Kidney (tissue), 14 donors: ENCODE results near the gene PCDH9. TPM values are rescaled to one million over a fixed set of nuclear protein-coding genes. Genes with fewer than 3 reads are reported as not detected.

Experiments used
- DNase-seq, 5 donors: peaks; one replicate each; pipeline ENCODE4 v3.0.0-alpha.2; 2013 to 2020
- FAIRE-seq: peaks from 2 replicates; lab custom pipeline; 2012; peaks lifted over from hg19 to GRCh38; lab: Jason Lieb, UNC
- H3K27ac ChIP-seq, 2 donors: one replicate each; pipeline ENCODE4 v1.7.0; 2013; ENCODE audit warnings: low read depth in 2 of 2, low read length in 2 of 2, inconsistent platforms in 1 of 2
- H3K27me3 ChIP-seq: one replicate; pipeline ENCODE4 v1.7.1; 2013; ENCODE audit warnings: low read length, inconsistent platforms; ENCODE audit not compliant: control insufficient read depth, insufficient read depth
- H3K36me3 ChIP-seq, 3 donors: one replicate each; pipeline versions ENCODE4 v1.7.0 to v1.7.1; 2013; ENCODE audit warnings: low read length in 3 of 3, control low read depth in 1 of 3, inconsistent platforms in 1 of 3; ENCODE audit not compliant: insufficient read depth in 3 of 3, control insufficient read depth in 2 of 3
- H3K4me1 ChIP-seq, 3 donors: one replicate each; pipeline versions ENCODE4 v1.7.0 to v1.7.1; 2013; ENCODE audit warnings: low read length in 3 of 3, inconsistent platforms in 1 of 3, low read depth in 1 of 3; ENCODE audit not compliant: control insufficient read depth in 2 of 3, insufficient read depth in 2 of 3
- H3K4me3 ChIP-seq, 3 donors: one replicate each; pipeline versions ENCODE4 v1.7.0 to v1.8.1; 2013; ENCODE audit warnings: low read length in 3 of 3, control low read depth in 1 of 3, inconsistent platforms in 1 of 3
- H3K9ac ChIP-seq, 3 donors: one replicate each; pipeline versions ENCODE4 v1.7.0 to v1.7.1; 2013; ENCODE audit warnings: low read length in 3 of 3, control low read depth in 1 of 3, inconsistent platforms in 1 of 3
- H3K9me3 ChIP-seq, 3 donors: one replicate each; pipeline versions ENCODE4 v1.7.0 to v1.7.1; 2013; ENCODE audit warnings: low read length in 3 of 3, control low read depth in 1 of 3, inconsistent platforms in 1 of 3; ENCODE audit not compliant: control insufficient read depth in 2 of 3, insufficient read depth in 1 of 3
- CTCF ChIP-seq: IDR thresholded peaks from 3 replicates; pipeline ENCODE4 v1.5.1; 2012; ENCODE audit warnings: mild to moderate bottlenecking, moderate library complexity, borderline replicate concordance; ENCODE audit not compliant: insufficient read depth; ENCODE audit errors: extremely low read depth
- intact Hi-C: fragments of 100-400 bp; cut with DNase I; formaldehyde crosslinking; loops from one replicate; pipeline ENCODE4 v1.11.1; 2022
- polyA plus RNA-seq: library from polyadenylated mRNA; stranded (reverse); fragments of 350-450 nt; fragmentation: Illumina TruSeq; extraction: RNeasy Lipid Tissue Mini Kit (QIAGEN cat#74804); gene quantifications from one replicate; pipeline ENCODE4 v1.2.3, GENCODE V29; 2014; ENCODE audit warnings: low read depth, low replicate concordance; ENCODE audit not compliant: insufficient read depth
- total RNA-seq: library from RNA; stranded (reverse); fragmentation: NEBNext Ultra II Directional; extraction: Animal tissue kit (Norgen Biotek cat#: 25700); gene quantifications from one replicate; pipeline ENCODE4 v1.2.1, GENCODE V29; 2021
- donor health status: control.
- donor health status: control.
- donor health status: control.
- donor health status: control.
- donor health status: control.
- donor health status: DM: yes; HTN: yes; CAD: no.
- donor health status: Normal renal cell carcinoma (clear cell type).

The PCDH9 gene
- total and polyA plus RNA-seq, 2 donors from 2014 or later, result 1.6 to 9.5 TPM

GRCh38 chr13:66663206-66663605 lies 566.9 kb downstream of the PCDH9 start:
- Histone ChIP-seq H3K9ac (no peak overlapping the region), H3K4me3 (no peak overlapping the region), H3K9me3 (no peaks in the 10 kb centered on the region), H3K4me1 (peaks cover 0 to 2% (median 0%) of the 10 kb centered on the region in 3 donors), H3K27ac (no peak overlapping the region), H3K36me3 (no peaks in the 10 kb centered on the region), H3K27me3 (no peaks in the 10 kb centered on the region)
- intact Hi-C loops, result no loop called here
- DNase-seq (no peak), FAIRE-seq (no peak)
- TF ChIP-seq CTCF, result no peak

- FAIRE-seq (no peak), DNase-seq (no peak)
- intact Hi-C loops, result no loop called here
- Histone ChIP-seq H3K27ac (no peak overlapping the region), H3K9ac (no peak overlapping the region), H3K9me3 (no peaks in the 10 kb centered on the region), H3K27me3 (no peaks in the 10 kb centered on the region), H3K4me1 (peaks cover 0 to 2% (median 0%) of the 10 kb centered on the region in 3 donors), H3K36me3 (no peaks in the 10 kb centered on the region), H3K4me3 (no peak overlapping the region)
- no peak for TF ChIP-seq CTCF
Observed at GRCh38 chr13:66661336-66661735, 568.8 kb downstream of the PCDH9 start.

GRCh38 chr13:66660468-66660813 lies 569.7 kb downstream of the PCDH9 start:
- no peak for DNase-seq
- FAIRE-seq, result no peak
- Histone ChIP-seq H3K4me3 (no peak overlapping the region), H3K9me3 (no peaks in the 10 kb centered on the region), H3K4me1 (no peaks in the 10 kb centered on the region), H3K9ac (no peak overlapping the region), H3K36me3 (no peaks in the 10 kb centered on the region), H3K27ac (no peak overlapping the region), H3K27me3 (no peaks in the 10 kb centered on the region)
- TF ChIP-seq CTCF, result no peak
- intact Hi-C loops, result no loop called here

GRCh38 chr13:66659701-66660467 lies 570.3 kb downstream of the PCDH9 start:
- intact Hi-C loops, result no loop called here
- no peak for FAIRE-seq

More at GRCh38 chr13:66659701-66660467, 570.3 kb downstream of the PCDH9 start:
- no peak for DNase-seq
- Histone ChIP-seq H3K27me3 (no peaks in the 10 kb centered on the region), H3K9ac (no peak overlapping the region), H3K36me3 (no peaks in the 10 kb centered on the region), H3K4me3 (no peak overlapping the region), H3K9me3 (no peaks in the 10 kb centered on the region), H3K27ac (no peak overlapping the region), H3K4me1 (no peaks in the 10 kb centered on the region)
- TF ChIP-seq CTCF, result no peak
